GM19452 (cell line): ENCODE results near the gene TMEM167B.
"Not testable (repeated sequence)": the region's sequence is repeated elsewhere in the genome, so short reads cannot be mapped to it uniquely, and the experiment has no call there.

Experiments used
- ATAC-seq: cut with Tn5 transposase; IDR thresholded peaks from one replicate; pipeline ENCODE4 v1.9.1; 2021; ENCODE audit not compliant: unreplicated experiment

TMEM167B gene

GRCh38 chr1:109112652-109113285 lies 22.2 kb downstream of the TMEM167B start:
- ATAC-seq: peak; percentile 60

GRCh38 chr1:109113590-109114341 lies 23.2 kb downstream of the TMEM167B start, which contains the start of gene ELAPOR1:
Gene ELAPOR1 (plus strand): TSS chr1:109114115. CDS start chr1:109114184, 69 bp downstream.
- no peak for ATAC-seq

DNA sequence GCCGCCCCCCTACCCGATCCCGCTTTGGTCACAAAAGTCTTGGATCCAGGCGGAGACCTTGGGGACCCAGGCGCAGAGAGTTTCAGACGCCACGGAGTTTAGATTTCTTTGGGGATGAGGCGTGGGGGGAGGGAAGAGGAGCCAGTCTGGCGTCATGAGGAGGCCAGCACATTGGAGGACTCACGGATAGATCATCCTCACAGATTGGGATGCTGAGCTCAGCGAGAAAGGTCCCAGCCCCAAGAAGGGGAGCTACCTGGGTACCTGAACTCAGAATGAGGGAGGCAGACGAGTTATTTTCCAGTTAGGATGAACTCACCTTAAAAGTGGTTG lies 23.7 kb downstream of the TMEM167B start:
- no peak for ATAC-seq

- no peak for ATAC-seq
Observed at GRCh38 chr1:109115685-109116084, 25.1 kb downstream of the TMEM167B start.

DNA sequence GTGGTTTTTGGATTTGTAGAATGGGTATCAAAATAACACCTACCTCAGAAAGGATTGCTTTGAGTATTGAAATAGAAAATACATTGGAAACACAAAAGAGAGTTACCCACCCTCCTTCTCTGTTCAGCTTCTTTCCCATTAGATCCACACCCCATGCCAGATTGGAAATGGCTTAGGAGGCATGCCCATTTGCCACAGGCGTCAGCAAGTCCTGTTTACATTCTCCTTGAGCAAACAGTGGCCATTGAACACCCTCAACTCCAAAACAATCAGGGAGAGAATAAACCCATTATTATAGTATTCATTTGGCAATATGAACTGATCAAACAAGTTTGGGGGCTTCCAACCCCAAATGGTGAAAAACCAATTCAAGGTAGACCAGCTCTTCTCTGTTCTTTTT lies 25.7 kb downstream of the TMEM167B start:
- ATAC-seq: no peak

- no peak for ATAC-seq
Observed at GRCh38 chr1:109118089-109118488, 27.5 kb downstream of the TMEM167B start.

DNA sequence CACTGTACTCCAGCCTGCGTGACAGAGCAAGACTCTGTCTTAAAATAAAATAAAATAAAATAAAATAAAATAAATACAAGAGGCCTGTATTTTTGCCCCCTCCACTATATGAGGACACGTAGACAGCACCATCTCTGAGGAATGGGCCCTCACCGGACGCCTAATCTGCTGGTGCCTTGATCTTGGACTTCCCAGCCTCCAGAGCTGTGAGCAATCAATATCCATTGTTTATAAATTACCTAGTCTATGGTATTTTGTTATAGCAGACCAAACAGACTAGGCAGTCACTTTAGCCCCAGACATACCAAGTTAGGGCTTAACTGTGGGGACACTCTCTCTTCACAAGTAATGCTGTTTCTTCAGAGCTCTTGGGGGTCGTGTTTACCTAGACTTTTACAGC lies 29.8 kb downstream of the TMEM167B start:
- no peak for ATAC-seq

- no peak for ATAC-seq
Observed at GRCh38 chr1:109131059-109131458, 40.5 kb downstream of the TMEM167B start.

DNA sequence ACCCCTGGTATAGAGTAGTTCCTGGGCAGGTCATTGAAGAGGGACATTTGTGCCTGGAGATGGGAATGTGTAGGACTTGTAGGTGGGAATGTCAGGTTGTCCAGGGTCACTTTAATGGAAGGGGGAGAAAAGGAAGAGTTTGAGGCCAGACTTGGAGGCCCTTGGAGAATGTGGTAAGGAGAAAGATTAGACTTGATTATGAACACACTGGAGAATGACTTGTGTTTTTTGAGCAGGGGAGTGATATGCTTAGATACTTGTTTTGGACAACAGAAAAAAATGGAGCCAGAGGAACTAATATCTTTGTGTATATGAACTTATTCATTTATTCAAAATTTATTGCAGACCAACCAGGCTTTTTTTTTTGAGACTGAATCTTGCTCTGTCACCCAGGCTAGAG lies 41.2 kb downstream of the TMEM167B start:
- ATAC-seq: no peak

DNA sequence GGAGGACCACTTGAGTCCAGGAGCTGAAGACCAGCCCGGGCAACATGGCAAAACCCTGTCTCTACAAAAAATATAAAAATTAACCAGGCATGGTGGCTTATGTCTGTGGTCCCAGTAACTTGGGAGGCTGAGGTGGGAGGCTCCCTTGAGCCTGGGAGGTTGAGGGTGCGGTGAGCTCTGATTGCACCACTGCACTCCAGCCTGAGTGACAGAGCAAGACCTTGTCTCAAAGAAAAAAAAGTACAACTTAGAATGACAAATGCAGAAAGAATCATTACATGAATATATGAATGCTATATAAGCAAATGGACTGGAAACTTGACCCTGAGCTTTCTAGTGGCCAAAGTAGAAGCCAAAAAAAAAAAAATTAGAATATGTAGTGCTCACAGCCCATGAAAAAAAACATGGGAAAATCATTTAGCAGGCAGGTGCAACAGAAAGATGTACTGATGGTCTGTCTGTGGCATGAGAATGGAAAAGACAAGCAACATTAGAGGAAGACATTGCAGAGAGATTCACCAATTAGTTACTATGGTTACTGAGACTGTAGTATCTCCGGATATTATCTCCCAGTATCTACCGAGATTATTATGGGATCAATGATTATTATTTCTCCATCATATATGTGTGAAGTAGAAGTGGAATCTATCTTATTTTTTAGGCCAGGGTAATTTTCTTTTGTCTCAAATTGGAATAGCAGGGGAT lies 42.6 kb downstream of the TMEM167B start:
- no peak for ATAC-seq

- peak; percentile 72 for ATAC-seq
Observed at GRCh38 chr1:109133815-109134214, 43.3 kb downstream of the TMEM167B start.

DNA sequence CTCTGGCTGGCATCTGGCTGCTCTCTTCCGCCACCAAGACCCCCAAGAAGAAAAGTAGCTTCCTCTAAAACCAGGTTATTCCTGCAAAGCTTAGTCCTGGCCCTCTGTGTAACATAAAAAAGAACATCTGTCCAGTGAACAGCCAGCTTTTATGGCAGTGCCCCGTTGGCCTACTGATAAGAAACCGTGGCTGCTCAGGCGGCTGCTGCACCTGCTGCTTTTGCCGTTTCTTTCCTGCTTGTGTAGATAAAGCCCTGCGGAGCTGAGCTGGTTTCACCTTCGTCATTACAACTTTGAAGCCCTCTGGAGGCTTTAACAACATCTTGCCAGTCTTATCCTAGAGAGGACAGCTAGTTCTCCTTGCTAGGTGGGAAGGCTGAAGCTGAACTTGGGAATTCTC lies 43.9 kb downstream of the TMEM167B start:
- ATAC-seq: peak; percentile 48

DNA sequence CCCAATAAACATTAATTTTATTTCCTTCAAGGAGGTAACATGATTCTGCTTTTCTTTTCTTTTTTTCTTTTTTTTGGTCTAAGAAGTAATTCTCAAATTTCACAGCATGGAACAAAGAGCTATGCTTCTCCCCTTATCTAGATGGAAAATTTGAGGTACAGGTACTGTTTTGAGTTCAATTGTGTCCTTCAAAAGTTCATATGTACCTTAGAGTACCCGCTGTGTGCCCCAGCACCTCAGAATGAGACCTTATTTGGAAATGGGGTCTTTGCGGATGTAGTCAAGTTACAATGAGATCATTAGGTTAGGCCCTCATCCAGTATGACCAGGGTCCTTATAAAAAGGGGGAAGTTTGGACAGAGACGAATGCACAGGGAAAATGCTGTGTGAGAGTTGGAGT lies 45.4 kb downstream of the TMEM167B start:
- no peak for ATAC-seq

DNA sequence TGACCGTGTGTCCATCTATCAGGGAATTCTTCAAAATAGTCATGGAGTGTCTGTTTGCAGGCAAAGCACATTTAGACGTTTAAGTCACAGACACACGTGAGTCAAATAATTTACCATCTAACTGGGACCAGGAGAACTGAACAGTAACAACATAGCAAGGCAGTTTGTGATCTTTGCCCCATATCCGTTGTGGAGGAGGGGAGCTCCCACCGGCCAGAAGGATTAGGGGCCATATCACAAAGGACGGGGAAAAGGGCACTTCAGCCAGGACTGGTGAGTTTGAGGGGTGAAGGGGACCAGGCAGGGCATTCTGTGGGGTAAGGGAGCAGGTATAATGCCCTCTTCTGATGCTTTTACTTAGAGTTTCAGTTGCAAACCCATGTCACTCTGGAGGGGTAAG lies 46.2 kb downstream of the TMEM167B start:
- ATAC-seq: no peak

DNA sequence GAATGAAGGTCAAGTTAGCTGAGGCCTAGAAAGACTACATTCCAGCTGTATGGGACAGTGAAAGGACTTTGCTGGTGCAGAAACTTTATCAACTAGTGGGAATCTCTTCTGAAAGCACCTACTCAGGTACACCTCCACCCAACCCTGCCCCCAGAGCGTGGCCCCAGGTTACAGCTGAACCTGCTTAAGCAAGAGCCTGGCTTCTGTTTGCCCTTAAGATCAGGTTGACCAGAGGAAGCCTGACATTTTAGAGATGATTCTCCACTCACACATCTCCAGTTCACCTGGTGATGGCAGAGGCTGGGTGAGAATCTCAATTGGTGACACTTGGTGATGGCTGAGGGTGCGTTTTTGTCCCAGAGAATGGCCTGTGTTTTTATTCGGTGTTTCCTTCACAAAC lies 47.4 kb downstream of the TMEM167B start:
- ATAC-seq: no peak

- ATAC-seq: no peak
Observed at GRCh38 chr1:109138358-109138757, 47.8 kb downstream of the TMEM167B start.

- ATAC-seq: no peak
Observed at GRCh38 chr1:109140392-109140791, 49.8 kb downstream of the TMEM167B start.

GRCh38 chr1:109142260-109142659 lies 51.7 kb downstream of the TMEM167B start:
- ATAC-seq: no peak

DNA sequence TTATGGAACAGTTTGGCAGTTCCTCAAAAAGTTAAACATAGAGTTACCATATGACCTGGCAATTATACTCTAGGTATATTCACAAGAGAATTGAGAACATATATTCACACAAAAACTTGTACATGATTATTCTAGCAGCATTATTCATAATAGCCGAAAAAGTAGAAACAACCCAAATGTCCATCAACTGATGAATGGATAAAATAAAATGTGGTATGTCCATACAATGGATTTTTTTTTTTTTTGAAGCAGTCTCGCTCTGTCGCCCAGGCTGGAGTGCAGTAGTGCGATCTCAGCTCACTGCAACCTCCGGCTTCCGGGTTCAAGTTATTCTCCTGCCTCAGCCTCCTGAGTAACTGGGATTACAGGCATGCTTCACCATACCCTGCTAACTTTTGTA lies 52.2 kb downstream of the TMEM167B start:
- not testable (repeated sequence) for ATAC-seq
